GM21367 (cell line): Measurements from ENCODE around the gene DYNLT2B.
"Not testable (repeated sequence)": the region's sequence is repeated elsewhere in the genome, so short reads cannot be mapped to it uniquely, and the experiment has no call there.

Source experiments
- ATAC-seq: cut with Tn5 transposase; IDR thresholded peaks from one replicate; pipeline ENCODE4 v1.9.1; 2021; ENCODE audit not compliant: unreplicated experiment

DYNLT2B gene

DNA sequence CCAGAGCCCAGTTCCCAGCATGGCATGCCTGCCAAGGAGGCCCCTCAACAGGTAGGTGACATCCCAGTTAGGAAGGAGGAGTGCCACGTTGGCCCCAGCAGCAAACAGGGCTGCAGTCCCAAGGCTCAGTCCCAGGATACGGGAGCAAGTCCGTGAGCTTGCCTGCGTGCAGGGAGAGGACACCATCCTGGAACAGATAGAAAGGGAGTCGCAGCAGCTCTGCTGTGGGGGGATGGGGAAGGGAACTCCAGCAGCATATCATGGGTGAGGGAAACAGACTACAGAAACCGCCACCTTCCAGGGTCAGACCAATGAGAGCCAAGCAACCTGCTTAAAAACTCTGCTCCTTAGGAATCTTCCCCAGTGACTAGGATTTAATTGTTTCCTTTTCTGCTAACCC, 9.4 kb upstream of the DYNLT2B start:
- no peak for ATAC-seq

DNA sequence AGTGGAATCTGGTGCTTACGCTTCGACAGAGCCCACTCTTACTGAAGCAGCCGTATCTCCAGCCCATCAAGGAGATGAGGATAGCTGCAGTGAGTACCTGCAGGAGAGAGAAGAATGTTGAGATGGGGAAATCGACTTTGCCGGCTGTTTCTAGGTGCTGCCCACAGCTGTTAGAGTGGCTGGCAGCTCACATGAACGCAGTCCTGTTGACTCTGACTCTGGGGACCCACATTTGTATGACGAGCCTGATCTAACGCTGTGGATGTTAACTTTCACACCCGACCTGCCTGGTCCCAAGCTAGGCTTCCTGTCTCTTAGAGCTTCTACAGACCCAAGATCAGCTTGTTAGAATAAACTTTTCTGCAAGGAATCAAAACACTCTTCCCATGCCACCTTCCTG, 8.9 kb upstream of the DYNLT2B start:
- ATAC-seq: no peak

DNA sequence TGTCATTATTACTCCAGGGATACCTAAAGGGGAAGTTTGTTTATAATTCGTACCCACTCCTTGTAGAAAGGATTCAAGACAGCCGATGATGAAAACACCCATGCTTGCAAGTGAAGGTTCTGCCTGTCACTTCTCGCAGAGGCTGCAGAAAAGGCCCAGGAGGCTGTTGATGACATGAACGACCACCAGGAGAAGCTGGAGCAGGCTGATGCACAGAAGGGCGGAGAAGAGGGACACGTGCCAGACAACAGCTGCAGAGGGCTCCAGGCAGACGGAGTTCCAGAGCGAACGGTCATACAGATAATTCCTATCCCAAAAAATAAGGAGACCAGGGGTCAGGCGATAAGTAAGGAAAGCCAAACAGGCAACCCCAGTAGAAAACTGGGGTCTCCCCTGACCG, 5.7 kb upstream of the DYNLT2B start:
- ATAC-seq: no peak

DNA sequence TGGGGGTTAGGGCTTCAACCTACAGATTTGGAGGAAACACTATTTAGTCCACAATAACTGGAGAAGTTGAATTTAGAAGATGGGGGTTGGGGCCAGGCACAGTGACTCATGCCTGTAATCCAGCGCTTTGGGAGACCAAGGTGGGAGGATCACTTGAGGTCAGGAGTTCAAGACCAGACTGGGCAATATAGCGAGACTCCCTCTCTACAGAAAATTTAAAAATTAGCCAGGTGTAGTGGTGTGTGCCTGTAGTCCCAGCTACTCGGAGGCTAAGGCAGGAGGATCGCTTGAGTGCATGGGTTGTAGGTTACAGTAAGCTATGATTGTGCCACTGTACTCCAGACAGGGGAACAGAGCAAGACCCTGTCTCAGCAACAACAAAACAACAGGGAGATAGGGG, 5.0 kb upstream of the DYNLT2B start:
- ATAC-seq: no peak

DNA sequence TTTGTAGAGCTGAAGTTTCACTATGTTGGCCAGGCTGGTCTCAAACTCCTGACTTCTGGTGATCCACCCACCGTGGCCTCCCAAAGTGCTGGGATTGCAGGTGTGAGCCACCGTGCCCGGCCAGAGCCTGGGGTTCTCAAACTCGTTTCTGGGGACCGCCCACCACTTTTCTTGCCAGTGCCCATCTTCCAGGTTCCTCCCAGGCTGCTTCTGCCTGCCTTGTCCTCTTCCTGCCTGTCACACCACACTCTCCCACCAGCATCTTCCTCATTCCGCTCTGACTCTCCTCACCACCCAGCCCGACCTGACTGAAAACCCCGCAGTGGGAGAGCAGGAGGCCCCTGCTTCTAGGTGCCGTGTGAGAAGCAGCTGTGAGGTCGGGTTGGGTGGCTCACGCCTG, 3.1 kb upstream of the DYNLT2B start:
- ATAC-seq: no peak

DNA sequence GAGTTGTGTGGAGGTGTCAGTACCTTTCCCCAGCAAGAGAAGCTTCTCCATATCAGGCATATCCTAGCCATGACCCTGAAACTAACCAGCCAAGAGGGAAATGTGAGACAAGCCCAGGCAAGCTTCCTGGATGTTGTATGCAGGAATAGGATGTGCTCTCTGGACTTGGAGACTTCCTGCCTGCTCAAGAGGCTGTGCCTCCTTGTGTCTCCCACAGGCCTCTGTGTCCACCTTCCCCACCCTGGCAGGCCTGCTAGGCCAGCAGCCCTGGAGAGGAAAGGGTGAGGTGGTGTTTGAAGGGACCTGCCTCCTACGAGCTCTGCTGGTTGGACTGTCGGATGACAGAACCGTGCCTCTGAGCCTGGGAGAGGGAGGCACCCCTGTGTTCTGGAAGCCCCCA, 2.1 kb upstream of the DYNLT2B start:
- ATAC-seq: no peak

DNA sequence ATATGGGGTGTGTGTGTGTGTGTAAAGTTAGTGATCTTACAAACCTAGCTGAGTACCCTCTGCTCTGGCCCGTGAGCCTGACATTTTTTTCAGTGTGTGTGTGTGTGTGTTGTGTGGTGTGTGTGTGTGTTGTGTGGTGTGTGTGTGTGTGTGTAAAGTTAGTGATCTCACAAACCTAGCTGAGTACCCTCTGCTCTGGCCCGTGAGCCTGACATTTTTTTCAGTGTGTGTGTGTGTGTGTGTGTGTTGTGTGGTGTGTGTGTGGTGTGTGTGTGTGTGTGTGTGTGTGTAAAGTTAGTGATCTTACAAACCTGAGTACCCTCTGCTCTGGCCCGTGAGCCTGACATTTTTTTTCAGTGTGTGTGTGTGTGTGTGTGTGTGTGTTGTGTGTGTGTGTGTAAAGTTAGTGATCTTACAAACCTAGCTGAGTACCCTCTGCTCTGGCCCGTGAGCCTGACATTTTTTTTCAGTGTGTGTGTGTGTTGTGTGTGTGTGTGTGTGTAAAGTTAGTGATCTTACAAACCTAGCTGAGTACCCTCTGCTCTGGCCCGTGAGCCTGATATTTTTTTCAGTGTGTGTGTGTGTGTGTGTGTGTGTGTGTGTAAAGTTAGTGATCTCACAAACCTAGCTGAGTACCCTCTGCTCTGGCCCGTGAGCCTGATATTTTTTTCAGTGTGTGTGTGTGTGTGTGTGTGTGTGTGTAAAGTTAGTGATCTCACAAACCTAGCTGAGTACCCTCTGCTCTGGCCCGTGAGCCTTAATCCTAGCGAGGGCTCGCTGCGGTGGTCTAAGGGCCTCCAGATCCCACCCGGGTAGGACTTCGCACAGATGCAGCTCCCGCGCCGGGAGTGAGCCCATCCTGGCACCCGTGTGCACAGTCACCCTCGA, 997 bp downstream of the DYNLT2B start:
- not testable (repeated sequence) for ATAC-seq

DNA sequence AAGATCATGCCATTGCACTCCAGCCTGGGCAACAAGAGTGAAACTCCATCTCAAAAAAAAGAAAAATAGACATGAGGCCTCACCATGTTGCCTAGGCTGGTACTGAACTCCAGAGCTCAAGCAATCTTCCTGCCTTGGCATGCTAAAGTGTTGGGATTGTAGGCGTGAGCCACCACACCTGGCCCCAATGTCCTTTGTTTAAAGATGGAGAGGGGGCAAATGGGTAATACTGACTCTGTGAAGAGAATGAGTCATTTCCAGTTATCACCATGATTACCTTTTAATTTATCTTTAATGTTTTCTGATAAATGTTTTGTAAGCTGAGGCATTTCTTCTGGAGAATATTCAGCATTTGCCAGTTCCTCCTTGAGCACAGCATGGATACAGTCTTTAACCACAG, 2.2 kb downstream of the DYNLT2B start:
- no peak for ATAC-seq

DNA sequence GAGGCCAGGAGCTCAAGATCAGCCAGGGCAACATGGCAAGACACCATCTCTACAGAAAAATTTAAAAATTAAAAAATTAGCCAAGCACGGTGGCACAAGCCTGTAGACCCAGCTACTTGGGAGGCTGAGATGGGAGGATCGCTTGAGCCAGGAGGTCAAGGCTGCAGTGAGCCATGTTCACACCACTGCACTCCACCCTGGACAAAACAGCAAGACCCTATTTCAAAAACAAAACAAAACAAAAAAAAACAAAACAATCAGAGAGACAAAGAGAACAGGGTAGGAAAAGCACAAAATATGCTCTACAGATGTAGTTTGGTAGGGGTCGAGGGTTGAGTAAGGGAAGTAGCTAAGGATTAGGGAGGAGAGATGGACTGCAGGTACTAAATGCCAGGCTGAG, 3.4 kb downstream of the DYNLT2B start:
- ATAC-seq: no peak

DNA sequence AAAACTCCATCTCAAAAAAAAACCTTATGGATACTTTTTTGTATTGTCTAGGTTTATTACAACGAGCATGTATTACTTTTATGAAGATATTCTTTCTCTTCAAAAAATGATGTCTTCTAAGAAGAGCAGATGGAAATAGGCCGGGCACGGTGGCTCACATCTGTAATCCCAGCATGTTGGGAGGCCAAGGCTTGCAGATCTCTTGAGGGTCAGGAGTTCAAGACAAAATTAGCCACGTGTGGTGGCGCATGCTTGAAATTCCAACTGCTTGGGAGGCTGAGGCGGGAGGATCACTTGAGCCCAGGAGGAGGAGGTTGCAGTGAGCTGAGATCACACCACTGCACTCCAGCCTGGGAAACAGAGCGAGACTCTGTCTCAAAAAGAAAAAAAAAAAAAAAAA, 4.0 kb downstream of the DYNLT2B start:
- not testable (repeated sequence) for ATAC-seq

DNA sequence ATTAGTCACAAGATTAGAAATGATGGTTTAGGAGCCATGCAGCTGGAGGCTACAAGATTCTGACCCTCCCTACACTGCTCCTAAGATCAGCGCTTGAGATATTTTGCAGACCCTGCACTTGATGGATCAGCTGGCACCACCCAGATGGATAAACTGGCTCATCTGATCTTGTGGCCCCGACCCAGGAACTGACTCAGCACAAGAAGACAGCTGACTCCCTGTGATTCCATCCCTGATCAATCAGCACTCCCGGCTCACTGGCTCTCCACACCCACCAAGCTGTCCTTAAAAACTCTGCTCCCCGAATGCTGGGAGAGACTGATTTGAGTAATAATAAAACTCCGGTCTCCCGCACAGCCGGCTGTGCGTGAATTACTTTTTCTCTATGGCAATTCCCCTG, 15.1 kb downstream of the DYNLT2B start:
- ATAC-seq: not testable (repeated sequence)

DNA sequence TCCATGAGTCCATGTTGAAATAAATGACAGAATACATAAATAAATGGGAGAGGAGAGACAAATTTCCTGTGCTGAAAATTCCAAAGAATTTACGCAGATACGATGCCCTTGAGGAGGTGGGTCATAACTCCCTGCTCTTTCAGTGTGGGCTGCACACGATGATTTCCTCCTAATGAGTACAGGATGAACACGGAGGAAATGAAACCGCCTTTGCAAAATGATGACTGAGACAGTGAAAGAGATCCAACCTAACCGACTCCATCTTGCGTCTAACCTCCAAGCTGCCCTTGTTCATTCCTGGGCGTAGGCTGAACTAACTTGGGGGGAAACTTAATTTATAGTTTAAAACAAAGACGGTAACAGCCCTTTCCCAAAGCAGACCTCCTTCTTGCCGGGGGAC, 15.5 kb downstream of the DYNLT2B start:
- ATAC-seq: not testable (repeated sequence)

DNA sequence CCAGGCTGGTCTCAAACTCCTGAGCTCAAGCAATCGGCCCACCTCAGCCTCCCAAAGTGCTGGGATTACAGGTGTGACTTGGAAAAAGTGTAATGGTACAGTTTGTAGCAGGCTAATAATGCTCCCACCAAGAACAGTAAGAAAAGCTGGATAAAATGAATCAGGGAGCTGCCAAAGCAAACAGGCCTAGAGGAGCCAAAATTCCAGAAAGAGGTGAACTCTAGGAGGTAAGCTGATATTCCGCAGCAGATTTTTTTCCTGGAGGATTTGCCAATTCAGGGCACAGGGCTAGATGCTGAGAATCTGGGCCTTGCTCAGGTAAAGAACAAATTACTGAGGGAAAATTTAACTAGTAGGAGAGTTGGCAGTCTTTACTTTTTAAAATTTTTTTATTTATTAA, 19.5 kb downstream of the DYNLT2B start:
- no peak for ATAC-seq

DNA sequence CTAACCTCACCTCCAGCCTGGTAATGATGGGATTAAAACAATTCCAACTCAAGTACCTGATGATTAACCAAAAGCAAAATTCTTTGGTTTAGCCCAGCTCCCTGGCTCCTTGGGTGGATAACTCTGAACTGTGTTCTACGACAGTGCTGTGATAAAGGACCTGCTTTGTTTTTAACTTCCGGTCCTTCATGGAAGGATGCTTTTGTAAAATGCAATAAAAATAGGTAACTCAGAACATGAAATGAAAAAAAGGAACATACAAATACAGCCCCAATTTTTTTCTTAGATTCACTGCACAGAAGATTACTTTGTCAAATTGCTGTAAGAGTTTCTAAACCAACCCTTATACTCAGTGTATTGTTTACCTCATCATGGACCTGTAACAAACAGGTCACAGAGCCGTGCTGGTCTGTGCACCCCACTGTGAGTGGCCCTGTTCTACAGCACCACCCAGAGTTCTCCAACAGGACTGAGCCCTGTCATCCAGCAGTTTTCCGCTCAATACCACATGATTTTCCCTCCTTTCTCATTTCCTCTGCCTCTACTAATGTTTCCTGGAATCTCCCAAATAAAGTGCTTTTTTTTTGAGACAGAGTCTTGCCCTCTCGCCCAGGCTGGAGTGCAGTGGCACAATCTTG, 25.6 kb downstream of the DYNLT2B start:
- no peak for ATAC-seq

DNA sequence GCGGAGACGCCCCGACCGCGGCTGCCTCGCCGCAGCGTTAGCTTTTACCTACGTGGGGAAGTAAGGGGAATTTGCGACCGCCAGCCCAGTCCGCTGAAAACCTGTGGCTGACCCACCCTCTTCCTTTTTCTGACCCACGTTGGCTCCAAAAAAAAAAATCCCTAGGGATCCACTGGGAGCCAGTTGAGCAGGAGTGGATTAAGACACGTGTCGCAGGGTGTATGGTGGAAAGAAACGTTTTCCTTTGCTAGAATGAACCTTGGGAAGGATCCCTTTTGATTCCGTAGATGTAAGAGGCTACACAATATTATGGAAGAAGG, 29.9 kb downstream of the DYNLT2B start:
- ATAC-seq: no peak

DNA sequence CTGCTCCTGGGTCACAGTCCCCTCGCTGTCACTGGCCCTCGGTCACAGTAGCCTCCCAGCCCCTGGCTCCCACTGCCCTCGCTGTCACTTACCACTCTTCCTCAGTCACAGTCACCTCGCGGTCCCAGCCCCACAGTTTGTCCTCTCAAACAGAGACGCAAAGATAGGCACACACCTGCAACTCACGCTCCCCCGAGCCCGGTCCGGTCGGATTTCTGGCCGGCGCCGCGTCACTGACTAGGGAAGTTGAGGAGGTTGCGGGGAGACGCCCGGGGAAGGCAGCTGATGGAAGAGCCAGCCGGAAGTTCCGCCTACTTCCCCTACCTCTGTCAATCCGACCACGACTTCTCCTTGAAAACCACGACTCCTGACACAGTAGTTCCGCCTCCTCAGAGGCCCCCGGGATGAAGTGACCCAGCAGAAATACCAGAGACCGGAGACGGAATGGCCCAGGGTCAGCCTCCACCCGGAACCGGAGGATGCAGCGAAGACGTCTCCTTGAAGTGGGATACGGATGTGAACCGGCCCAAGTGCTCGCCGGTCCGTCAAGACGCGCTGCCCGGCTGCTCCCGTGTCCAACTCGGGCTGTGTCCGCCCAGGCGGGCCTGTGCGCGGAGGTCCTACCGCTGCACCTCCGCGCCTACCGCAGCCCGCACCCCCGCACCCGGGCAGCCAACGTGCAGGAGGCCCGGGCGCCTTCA, 30.4 kb downstream of the DYNLT2B start, which contains the start of gene PCYT1A:
TSS of gene PCYT1A (minus strand) at position 287 of the 701 bp plus-strand sequence. CDS start 17,195 bp downstream, outside the sequence.
- peak; percentile 73 for ATAC-seq

DNA sequence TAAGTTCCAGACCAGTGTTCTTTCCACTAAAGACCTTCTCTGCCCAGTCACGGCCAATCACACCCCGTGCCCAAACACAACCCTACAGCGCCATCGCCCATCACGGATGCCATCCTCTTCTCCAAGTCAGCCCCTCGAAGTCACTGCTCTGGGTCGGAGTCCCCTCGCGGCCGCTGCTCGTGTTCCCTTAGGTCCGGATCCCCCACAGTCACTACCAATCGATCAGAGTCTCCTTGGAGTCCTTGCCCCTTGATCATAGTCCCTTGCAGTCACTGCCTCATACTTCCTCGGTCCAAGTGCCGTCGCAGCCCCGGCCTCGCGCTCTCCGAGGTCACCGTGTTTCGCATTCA, 31.0 kb downstream of the DYNLT2B start:
- ATAC-seq: no peak

DNA sequence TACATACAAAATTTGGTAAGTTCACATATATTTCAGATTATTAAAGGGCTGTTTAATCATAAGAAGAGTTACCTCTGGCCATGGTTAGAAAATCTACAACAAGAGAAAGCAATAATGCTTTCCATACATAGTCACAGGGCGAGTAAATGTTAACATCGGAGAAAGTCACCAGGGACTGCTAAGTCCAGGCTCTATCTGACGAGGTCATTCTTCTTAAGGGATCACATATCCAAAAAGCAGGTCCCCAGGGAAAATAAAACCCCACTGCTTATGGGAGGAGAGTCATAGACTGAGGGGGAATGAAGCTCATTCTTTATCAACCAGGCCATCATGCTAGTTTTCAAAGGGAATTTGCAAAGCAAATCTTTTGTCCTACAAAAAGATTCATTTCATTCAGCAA, 33.6 kb downstream of the DYNLT2B start:
- no peak for ATAC-seq

DNA sequence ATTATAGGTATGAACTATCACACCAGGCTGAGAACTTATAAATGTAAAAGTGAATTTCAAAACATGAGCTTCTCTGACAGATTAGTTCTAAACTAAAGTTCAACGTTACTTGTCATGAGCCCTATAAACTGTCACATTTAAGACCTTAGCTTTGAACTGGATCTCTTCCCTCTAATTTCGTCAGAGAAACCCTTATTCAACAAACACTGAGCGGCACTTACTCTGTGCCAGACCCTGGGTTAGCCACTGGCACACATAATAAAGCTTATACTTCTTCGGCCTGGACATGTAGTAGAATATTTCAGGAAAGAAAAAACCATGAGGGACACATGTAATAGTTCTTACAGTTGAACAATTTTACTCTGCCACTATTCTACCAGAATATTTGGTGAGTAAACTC, 36.1 kb downstream of the DYNLT2B start:
- no peak for ATAC-seq

DNA sequence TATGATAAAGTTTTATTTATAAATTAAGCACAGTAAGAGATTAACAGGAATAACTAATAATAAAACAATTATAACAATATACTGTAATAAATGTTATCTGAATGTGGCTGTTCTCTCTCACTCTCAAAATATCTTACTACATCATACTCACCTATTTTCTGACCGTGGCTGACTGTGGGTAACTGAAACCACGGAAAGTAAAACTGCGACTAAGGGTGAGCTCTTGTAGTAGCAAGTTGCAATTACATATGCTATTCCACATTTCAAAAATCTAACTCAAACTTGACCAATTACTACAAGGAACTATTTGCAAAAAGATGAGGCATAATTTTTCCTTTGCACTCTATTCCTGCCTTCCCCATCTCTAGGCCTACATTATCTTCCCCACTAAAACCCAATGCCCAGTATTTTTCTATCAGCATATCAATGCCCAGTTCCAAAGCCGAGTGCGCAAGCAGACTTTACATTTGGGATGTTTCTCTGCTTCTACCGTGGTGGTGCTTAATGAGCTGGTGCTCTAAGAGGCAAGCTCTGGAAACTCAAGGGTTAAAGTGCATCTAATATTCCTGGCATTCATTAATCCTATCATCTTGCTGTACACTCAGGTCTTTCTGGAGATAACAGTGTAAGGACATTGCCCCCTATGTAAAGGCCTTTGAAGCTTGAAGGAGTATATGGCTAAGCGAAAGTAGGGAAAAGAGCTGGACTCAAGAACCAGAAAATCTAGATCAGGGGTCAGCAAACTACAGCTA, 37.2 kb downstream of the DYNLT2B start:
- no peak for ATAC-seq

DNA sequence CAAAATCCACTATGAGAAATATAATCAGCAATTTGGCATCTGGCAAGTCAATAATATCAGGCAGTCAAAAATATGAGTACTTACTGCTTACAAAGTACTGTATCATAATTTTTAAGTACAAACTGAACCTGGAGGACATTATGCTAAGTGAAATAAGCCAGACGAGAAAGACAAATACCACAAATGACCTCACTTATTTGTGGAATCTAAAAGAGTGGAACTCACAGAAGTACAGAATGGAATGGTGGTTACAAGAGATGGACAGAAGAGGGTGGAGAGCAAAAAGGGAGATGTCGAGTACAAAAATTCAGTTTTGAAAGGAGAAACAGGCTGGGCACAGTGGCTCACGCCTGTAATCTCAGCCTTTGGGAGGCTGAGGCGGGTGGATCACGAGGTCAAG, 42.9 kb downstream of the DYNLT2B start:
- no peak for ATAC-seq
